ENCODE results near the gene PCSK4.

Gene PCSK4

DNA sequence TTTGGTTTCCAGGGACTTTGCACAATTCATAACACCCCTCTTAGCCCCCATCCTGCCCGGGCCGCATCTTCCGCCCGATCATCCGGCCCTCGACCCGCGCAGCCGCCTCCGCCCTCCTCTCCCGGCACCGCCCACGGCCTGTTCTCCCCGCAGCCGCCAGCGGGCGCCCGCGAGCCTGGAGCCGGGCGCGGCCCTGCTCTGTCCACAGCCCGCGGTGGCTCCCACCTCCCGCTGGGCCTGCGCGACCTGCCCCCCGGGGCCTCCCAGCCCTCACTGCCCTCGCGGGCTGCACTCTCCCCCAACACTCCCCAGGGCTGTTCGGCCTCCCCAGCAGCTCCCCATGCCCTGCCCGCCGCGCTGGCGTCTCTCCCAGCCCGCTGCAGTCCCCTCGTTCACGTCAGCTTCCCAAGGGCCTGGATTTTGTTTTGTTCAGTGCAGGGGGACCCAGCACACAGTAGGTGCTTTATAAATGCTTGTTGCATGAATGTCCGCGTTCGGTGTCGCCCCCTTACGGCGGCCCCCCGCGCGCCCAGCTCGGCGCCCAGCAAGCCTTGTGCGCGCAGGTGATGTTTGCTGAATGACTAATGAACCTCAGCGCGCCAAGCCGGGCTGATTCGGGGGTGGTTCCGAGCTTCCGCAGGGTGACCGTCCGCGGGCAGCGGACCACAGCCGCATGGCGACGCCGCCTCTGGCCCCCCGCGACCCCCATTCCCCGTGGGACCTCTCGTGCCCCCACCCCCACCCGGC, 44.8 kb downstream of the PCSK4 start:
- Histone ChIP-seq H3K27ac (ENCODE audit: extremely low read depth, low read depth, low read length) (no peak overlapping the region; the same call in 1 of the 2 replicates), H3K4me1 (ENCODE audit: control insufficient read depth, insufficient read depth, low read length) (peaks cover 12% of the 10 kb centered on the region; the same call in 1 of the 2 replicates), H3K36me3 (ENCODE audit: control insufficient read depth in 2 of 2, insufficient read depth in 1 of 2, low read length in 2 of 2) (peaks cover 9 to 24% of the 10 kb centered on the region in 2 experiments; a peak in 2 of 3 replicates), H3K9me3 (ENCODE audit: control insufficient read depth, insufficient read depth, low read depth, low read length) (no peaks in the 10 kb centered on the region), H3K4me3 (ENCODE audit: low read depth, low read length) (peak overlapping the region; percentile 39)
- CTCF ChIA-PET, result interaction anchor here (0.5 to 3.2 kb wide), 9 partner anchors 9 to 675 kb away, joined by 3 to 21 read pairs (median 4); no protein-coding TSS in a partner anchor
- POLR2A ChIA-PET, result interaction anchor here (0.5 to 2.4 kb wide), 8 partner anchors 13 to 331 kb away, joined by 3 to 7 read pairs (median 4); partner anchors contain the start of gene REEP6
- TF ChIP-seq, protein P1, sequence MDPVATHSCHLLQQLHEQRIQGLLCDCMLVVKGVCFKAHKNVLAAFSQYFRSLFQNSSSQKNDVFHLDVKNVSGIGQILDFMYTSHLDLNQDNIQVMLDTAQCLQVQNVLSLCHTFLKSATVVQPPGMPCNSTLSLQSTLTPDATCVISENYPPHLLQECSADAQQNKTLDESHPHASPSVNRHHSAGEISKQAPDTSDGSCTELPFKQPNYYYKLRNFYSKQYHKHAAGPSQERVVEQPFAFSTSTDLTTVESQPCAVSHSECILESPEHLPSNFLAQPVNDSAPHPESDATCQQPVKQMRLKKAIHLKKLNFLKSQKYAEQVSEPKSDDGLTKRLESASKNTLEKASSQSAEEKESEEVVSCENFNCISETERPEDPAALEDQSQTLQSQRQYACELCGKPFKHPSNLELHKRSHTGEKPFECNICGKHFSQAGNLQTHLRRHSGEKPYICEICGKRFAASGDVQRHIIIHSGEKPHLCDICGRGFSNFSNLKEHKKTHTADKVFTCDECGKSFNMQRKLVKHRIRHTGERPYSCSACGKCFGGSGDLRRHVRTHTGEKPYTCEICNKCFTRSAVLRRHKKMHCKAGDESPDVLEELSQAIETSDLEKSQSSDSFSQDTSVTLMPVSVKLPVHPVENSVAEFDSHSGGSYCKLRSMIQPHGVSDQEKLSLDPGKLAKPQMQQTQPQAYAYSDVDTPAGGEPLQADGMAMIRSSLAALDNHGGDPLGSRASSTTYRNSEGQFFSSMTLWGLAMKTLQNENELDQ (tag by site-specific recombination; IDR thresholded peaks at IDR 0.05; ENCODE audit: low read depth), result no peak
- TF ChIP-seq MEIS1 (CRISPR knock-in tag; IDR thresholded peaks at IDR 0.05; ENCODE audit: borderline replicate concordance) (no peak), KLF10 (tag by site-specific recombination; IDR thresholded peaks at IDR 0.05) (peak; percentile 87), ZNF624 (tag by site-specific recombination; IDR thresholded peaks at IDR 0.05) (no peak), ZSCAN23 (tag by site-specific recombination; IDR thresholded peaks at IDR 0.05) (peak; percentile 95), ZNF530 (tag by site-specific recombination; IDR thresholded peaks at IDR 0.05; ENCODE audit: low read depth) (no peak), ZNF146 (tag by site-specific recombination; IDR thresholded peaks at IDR 0.05) (no peak), ZXDB (tag by site-specific recombination; IDR thresholded peaks at IDR 0.05) (peak; percentile 79), SP3 (tag by site-specific recombination; IDR thresholded peaks at IDR 0.05) (peak; percentile 86; the same call in 1 of the 2 replicates), ZNF391 (tag by site-specific recombination; IDR thresholded peaks at IDR 0.05; ENCODE audit: borderline replicate concordance, low read depth) (peak; percentile 80), ZNF701 (tag by site-specific recombination; IDR thresholded peaks at IDR 0.05) (no peak), ZNF544 (tag by site-specific recombination; IDR thresholded peaks at IDR 0.05) (no peak), GLIS2 (tag by site-specific recombination; IDR thresholded peaks at IDR 0.05) (peak; percentile 96), YY2 (tag by site-specific recombination; IDR thresholded peaks at IDR 0.05) (no peak), BCL11A (tag by site-specific recombination; IDR thresholded peaks at IDR 0.05; ENCODE audit: low read depth) (peak; percentile 86; the same call in 1 of the 2 replicates)
- TF ChIP-seq, protein P2, sequence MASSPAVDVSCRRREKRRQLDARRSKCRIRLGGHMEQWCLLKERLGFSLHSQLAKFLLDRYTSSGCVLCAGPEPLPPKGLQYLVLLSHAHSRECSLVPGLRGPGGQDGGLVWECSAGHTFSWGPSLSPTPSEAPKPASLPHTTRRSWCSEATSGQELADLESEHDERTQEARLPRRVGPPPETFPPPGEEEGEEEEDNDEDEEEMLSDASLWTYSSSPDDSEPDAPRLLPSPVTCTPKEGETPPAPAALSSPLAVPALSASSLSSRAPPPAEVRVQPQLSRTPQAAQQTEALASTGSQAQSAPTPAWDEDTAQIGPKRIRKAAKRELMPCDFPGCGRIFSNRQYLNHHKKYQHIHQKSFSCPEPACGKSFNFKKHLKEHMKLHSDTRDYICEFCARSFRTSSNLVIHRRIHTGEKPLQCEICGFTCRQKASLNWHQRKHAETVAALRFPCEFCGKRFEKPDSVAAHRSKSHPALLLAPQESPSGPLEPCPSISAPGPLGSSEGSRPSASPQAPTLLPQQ (tag by site-specific recombination; IDR thresholded peaks at IDR 0.05), result 0 out of 2 replicates have a peak, but pooled peaks have one; percentile 79
- TF ChIP-seq, protein P3, sequence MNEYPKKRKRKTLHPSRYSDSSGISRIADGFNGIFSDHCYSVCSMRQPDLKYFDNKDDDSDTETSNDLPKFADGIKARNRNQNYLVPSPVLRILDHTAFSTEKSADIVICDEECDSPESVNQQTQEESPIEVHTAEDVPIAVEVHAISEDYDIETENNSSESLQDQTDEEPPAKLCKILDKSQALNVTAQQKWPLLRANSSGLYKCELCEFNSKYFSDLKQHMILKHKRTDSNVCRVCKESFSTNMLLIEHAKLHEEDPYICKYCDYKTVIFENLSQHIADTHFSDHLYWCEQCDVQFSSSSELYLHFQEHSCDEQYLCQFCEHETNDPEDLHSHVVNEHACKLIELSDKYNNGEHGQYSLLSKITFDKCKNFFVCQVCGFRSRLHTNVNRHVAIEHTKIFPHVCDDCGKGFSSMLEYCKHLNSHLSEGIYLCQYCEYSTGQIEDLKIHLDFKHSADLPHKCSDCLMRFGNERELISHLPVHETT (tag by site-specific recombination; IDR thresholded peaks at IDR 0.05), result peak; percentile 58; the same call in 1 of the 2 replicates
- TF ChIP-seq, protein P4, sequence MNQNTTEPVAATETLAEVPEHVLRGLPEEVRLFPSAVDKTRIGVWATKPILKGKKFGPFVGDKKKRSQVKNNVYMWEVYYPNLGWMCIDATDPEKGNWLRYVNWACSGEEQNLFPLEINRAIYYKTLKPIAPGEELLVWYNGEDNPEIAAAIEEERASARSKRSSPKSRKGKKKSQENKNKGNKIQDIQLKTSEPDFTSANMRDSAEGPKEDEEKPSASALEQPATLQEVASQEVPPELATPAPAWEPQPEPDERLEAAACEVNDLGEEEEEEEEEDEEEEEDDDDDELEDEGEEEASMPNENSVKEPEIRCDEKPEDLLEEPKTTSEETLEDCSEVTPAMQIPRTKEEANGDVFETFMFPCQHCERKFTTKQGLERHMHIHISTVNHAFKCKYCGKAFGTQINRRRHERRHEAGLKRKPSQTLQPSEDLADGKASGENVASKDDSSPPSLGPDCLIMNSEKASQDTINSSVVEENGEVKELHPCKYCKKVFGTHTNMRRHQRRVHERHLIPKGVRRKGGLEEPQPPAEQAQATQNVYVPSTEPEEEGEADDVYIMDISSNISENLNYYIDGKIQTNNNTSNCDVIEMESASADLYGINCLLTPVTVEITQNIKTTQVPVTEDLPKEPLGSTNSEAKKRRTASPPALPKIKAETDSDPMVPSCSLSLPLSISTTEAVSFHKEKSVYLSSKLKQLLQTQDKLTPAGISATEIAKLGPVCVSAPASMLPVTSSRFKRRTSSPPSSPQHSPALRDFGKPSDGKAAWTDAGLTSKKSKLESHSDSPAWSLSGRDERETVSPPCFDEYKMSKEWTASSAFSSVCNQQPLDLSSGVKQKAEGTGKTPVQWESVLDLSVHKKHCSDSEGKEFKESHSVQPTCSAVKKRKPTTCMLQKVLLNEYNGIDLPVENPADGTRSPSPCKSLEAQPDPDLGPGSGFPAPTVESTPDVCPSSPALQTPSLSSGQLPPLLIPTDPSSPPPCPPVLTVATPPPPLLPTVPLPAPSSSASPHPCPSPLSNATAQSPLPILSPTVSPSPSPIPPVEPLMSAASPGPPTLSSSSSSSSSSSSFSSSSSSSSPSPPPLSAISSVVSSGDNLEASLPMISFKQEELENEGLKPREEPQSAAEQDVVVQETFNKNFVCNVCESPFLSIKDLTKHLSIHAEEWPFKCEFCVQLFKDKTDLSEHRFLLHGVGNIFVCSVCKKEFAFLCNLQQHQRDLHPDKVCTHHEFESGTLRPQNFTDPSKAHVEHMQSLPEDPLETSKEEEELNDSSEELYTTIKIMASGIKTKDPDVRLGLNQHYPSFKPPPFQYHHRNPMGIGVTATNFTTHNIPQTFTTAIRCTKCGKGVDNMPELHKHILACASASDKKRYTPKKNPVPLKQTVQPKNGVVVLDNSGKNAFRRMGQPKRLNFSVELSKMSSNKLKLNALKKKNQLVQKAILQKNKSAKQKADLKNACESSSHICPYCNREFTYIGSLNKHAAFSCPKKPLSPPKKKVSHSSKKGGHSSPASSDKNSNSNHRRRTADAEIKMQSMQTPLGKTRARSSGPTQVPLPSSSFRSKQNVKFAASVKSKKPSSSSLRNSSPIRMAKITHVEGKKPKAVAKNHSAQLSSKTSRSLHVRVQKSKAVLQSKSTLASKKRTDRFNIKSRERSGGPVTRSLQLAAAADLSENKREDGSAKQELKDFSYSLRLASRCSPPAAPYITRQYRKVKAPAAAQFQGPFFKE (tag by site-specific recombination; IDR thresholded peaks at IDR 0.05; ENCODE audit: borderline replicate concordance), result no peak
- TF ChIP-seq, protein P5, sequence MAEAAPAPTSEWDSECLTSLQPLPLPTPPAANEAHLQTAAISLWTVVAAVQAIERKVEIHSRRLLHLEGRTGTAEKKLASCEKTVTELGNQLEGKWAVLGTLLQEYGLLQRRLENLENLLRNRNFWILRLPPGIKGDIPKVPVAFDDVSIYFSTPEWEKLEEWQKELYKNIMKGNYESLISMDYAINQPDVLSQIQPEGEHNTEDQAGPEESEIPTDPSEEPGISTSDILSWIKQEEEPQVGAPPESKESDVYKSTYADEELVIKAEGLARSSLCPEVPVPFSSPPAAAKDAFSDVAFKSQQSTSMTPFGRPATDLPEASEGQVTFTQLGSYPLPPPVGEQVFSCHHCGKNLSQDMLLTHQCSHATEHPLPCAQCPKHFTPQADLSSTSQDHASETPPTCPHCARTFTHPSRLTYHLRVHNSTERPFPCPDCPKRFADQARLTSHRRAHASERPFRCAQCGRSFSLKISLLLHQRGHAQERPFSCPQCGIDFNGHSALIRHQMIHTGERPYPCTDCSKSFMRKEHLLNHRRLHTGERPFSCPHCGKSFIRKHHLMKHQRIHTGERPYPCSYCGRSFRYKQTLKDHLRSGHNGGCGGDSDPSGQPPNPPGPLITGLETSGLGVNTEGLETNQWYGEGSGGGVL (tag by site-specific recombination; IDR thresholded peaks at IDR 0.05), result peak; percentile 82
- TF ChIP-seq, protein P6, sequence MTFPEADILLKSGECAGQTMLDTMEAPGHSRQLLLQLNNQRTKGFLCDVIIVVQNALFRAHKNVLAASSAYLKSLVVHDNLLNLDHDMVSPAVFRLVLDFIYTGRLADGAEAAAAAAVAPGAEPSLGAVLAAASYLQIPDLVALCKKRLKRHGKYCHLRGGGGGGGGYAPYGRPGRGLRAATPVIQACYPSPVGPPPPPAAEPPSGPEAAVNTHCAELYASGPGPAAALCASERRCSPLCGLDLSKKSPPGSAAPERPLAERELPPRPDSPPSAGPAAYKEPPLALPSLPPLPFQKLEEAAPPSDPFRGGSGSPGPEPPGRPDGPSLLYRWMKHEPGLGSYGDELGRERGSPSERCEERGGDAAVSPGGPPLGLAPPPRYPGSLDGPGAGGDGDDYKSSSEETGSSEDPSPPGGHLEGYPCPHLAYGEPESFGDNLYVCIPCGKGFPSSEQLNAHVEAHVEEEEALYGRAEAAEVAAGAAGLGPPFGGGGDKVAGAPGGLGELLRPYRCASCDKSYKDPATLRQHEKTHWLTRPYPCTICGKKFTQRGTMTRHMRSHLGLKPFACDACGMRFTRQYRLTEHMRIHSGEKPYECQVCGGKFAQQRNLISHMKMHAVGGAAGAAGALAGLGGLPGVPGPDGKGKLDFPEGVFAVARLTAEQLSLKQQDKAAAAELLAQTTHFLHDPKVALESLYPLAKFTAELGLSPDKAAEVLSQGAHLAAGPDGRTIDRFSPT (tag by site-specific recombination; IDR thresholded peaks at IDR 0.05), result peak; percentile 95

Measured in HEK293 (cell line).